H9 (cell line): Measurements from ENCODE around the gene RAPGEF3. TPM values are rescaled to one million over a fixed set of nuclear protein-coding genes. Genes with fewer than 3 reads are reported as not detected.

Experiments
- DNase-seq: peaks from one replicate; pipeline ENCODE4 v3.0.0-alpha.2; 2017
- H2AFZ ChIP-seq: one replicate; pipeline ENCODE4 v1.6.1; 2013; ENCODE audit warnings: mild to moderate bottlenecking, low read length, control low read depth, moderate library complexity
- H2AK5ac ChIP-seq: 2 replicates; pipeline ENCODE4 v1.6.1; 2013; ENCODE audit warnings: low read length, control low read depth, mixed read lengths; ENCODE audit not compliant: insufficient read length
- H2BK120ac ChIP-seq: one replicate; pipeline ENCODE4 v1.6.1; 2013; ENCODE audit warnings: low read depth, mild to moderate bottlenecking, low read length, control low read depth, inconsistent platforms; ENCODE audit not compliant: poor library complexity, severe bottlenecking
- H2BK12ac ChIP-seq: 2 replicates; pipeline ENCODE4 v1.6.1; 2013; ENCODE audit warnings: low read length, control low read depth, mixed read lengths, low read depth; ENCODE audit not compliant: insufficient read length
- H2BK15ac ChIP-seq: 2 replicates; pipeline ENCODE4 v1.6.1; 2013; ENCODE audit warnings: low read depth, low read length, control low read depth
- H2BK20ac ChIP-seq: one replicate; pipeline ENCODE4 v1.6.1; 2013; ENCODE audit warnings: low read depth, mild to moderate bottlenecking, low read length, control low read depth, inconsistent platforms; ENCODE audit not compliant: poor library complexity, severe bottlenecking
- H2BK5ac ChIP-seq: 2 replicates; pipeline ENCODE4 v1.6.1; 2013; ENCODE audit warnings: low read length, control low read depth, mixed read lengths; ENCODE audit not compliant: insufficient read length
- H3K14ac ChIP-seq: 2 replicates; pipeline ENCODE4 v1.6.1; 2013; ENCODE audit warnings: low read length, control low read depth; ENCODE audit not compliant: insufficient read depth
- H3K18ac ChIP-seq: 2 replicates; pipeline ENCODE4 v1.6.1; 2013; ENCODE audit warnings: low read depth, mild to moderate bottlenecking, mixed read lengths, low read length, control low read depth; ENCODE audit not compliant: insufficient read length
- H3K23ac ChIP-seq: 2 replicates; pipeline ENCODE4 v1.6.1; 2013; ENCODE audit warnings: low read length, control low read depth, mixed read lengths, low read depth; ENCODE audit not compliant: insufficient read length
- H3K23me2 ChIP-seq: 2 replicates; pipeline ENCODE4 v1.6.1; 2013; ENCODE audit warnings: low read depth, mild to moderate bottlenecking, mixed read lengths, low read length, control low read depth; ENCODE audit not compliant: insufficient read length, poor library complexity, severe bottlenecking
- H3K27ac ChIP-seq: 2 replicates; pipeline ENCODE4 v1.5.1; 2013; ENCODE audit warnings: low read length, control low read depth, mixed read lengths, low read depth; ENCODE audit not compliant: insufficient read length
- H3K27me3 ChIP-seq: 2 replicates; pipeline ENCODE4 v1.6.1; 2013; ENCODE audit warnings: low read length, control low read depth, inconsistent platforms; ENCODE audit not compliant: insufficient read depth
- H3K4ac ChIP-seq: 2 replicates; pipeline ENCODE4 v1.6.1; 2013; ENCODE audit warnings: low read depth, mild to moderate bottlenecking, control low read depth, inconsistent platforms, low read length, moderate library complexity
- H3K4me1 ChIP-seq: 2 replicates; pipeline ENCODE4 v1.6.1; 2013; ENCODE audit warnings: low read length, control low read depth, inconsistent platforms; ENCODE audit not compliant: insufficient read depth
- H3K4me2 ChIP-seq: 2 replicates; pipeline ENCODE4 v1.6.1; 2013; ENCODE audit warnings: low read length, control low read depth, mixed read lengths; ENCODE audit not compliant: insufficient read length, insufficient read depth
- H3K56ac ChIP-seq: 2 replicates; pipeline ENCODE4 v1.6.1; 2013; ENCODE audit warnings: low read depth, mild to moderate bottlenecking, mixed read lengths, low read length, control low read depth; ENCODE audit not compliant: insufficient read length
- H3K79me1 ChIP-seq: 2 replicates; pipeline ENCODE4 v1.6.1; 2013; ENCODE audit warnings: low read depth, mild to moderate bottlenecking, moderate library complexity, low read length, control low read depth, inconsistent platforms; ENCODE audit not compliant: insufficient read depth, poor library complexity, severe bottlenecking
- H3K79me2 ChIP-seq: 2 replicates; pipeline ENCODE4 v1.6.1; 2013; ENCODE audit warnings: low read length, control low read depth, inconsistent platforms; ENCODE audit not compliant: insufficient read depth
- H3K9ac ChIP-seq: 2 replicates; pipeline ENCODE4 v1.6.1; 2013; ENCODE audit warnings: low read length, control low read depth, mixed read lengths; ENCODE audit not compliant: insufficient read length; ENCODE audit errors: extremely low read depth
- H3K9me3 ChIP-seq: one replicate; pipeline ENCODE4 v1.6.1; 2013; ENCODE audit warnings: low read depth, low read length, inconsistent platforms; ENCODE audit not compliant: control insufficient read depth
- H3T11ph ChIP-seq: one replicate; pipeline ENCODE4 v1.6.1; 2013; ENCODE audit warnings: mild to moderate bottlenecking, low read length, control low read depth, inconsistent platforms
- H4K20me1 ChIP-seq: one replicate; pipeline ENCODE4 v1.6.1; 2013; ENCODE audit not compliant: control insufficient read depth, insufficient read length, insufficient read depth
- H4K5ac ChIP-seq: 2 replicates; pipeline ENCODE4 v1.6.1; 2013; ENCODE audit warnings: low read depth, mild to moderate bottlenecking, mixed read lengths, low read length, control low read depth; ENCODE audit not compliant: insufficient read length
- H4K8ac ChIP-seq: replicated peaks from 2 replicates; pipeline ENCODE4 v1.6.1; 2013; ENCODE audit warnings: low read length, control low read depth, mixed read lengths, low read depth; ENCODE audit not compliant: insufficient read length
- H4K91ac ChIP-seq: 2 replicates; pipeline ENCODE4 v1.6.1; 2013; ENCODE audit warnings: low read depth, mild to moderate bottlenecking, moderate library complexity, mixed read lengths, low read length, control low read depth; ENCODE audit not compliant: insufficient read length
- H3K27ac Mint-ChIP-seq, 3 experiments: 2 replicates in 2 of 3; 3 replicates in 1 of 3; pipeline ENCODE4 v1.8.0; 2020 to 2021; ENCODE audit warnings: mixed read lengths in 3 of 3, mild to moderate bottlenecking in 1 of 3, moderate library complexity in 1 of 3
- H3K27me3 Mint-ChIP-seq: 2 replicates; pipeline ENCODE4 v1.8.0; 2021; ENCODE audit warnings: low read depth, mild to moderate bottlenecking, moderate library complexity, mixed read lengths
- H3K36me3 Mint-ChIP-seq, 3 experiments: 2 replicates in 2 of 3; 3 replicates in 1 of 3; pipeline ENCODE4 v1.8.0; 2020 to 2021; ENCODE audit warnings: low read depth in 3 of 3, mixed read lengths in 3 of 3; ENCODE audit not compliant: insufficient read depth in 1 of 3
- H3K4me1 Mint-ChIP-seq, 2 experiments: 2 replicates each; pipeline ENCODE4 v1.8.0; 2020; ENCODE audit warnings: mixed read lengths in 2 of 2
- H3K4me3 Mint-ChIP-seq, 2 experiments: 2 replicates in 1 of 2; 3 replicates in 1 of 2; pipeline ENCODE4 v1.8.0; 2020 to 2021; ENCODE audit warnings: mild to moderate bottlenecking in 2 of 2, mixed read lengths in 2 of 2, moderate library complexity in 1 of 2
- H3K9me3 Mint-ChIP-seq, 2 experiments: 2 replicates in 1 of 2; 3 replicates in 1 of 2; pipeline ENCODE4 v1.8.0; 2020; ENCODE audit warnings: mild to moderate bottlenecking in 2 of 2, mixed read lengths in 2 of 2, moderate library complexity in 1 of 2
- CTCF ChIP-seq: fragments of 200-600 bp; sonication (generic); conservative IDR thresholded peaks from 3 replicates; pipeline ENCODE4 v1.8.0; 2021; ENCODE audit warnings: antibody characterized with exemption, mild to moderate bottlenecking
- WGBS: extraction: QIAGEN DNeasy Blood & Tissue Kit; methylation state at CpG from one replicate; pipeline ENCODE4 v1.1.7; 2013; ENCODE audit warnings: missing lambda C conversion rate, low lambda C conversion rate, mixed read lengths; ENCODE audit not compliant: insufficient read length; ENCODE audit errors: extremely low coverage; 5-methylcytosine and 5-hydroxymethylcytosine counted together
- total RNA-seq: library from RNA; stranded (reverse); gene quantifications from 2 replicates; pipeline ENCODE4 v1.2.1, GENCODE V29; 2021

The RAPGEF3 gene
- total RNA-seq, 1 experiment from 2014 or later: 7.4 TPM

GRCh38 chr12:47800582-47800981, 41.9 kb upstream of the RAPGEF3 start:
- Histone ChIP-seq H3K79me1 (no peaks in the 10 kb centered on the region), H2BK15ac (no peak overlapping the region), H4K20me1 (peaks cover 2% of the 10 kb centered on the region), H3K79me2 (peaks cover 1% of the 10 kb centered on the region; the same call in 1 of the 2 replicates), H3K18ac (no peak overlapping the region), H2BK20ac (no peak overlapping the region), H3K56ac (no peak overlapping the region), H2BK5ac (no peak overlapping the region), H2AFZ (no peak overlapping the region), H3K4me2 (no peak overlapping the region), H4K5ac (no peak overlapping the region), H4K91ac (no peak overlapping the region), H2AK5ac (no peak overlapping the region), H3K9ac (no peak overlapping the region), H3K4ac (no peak overlapping the region), H3K23ac (no peak overlapping the region), H4K8ac (no peak overlapping the region), H3K14ac (no peak overlapping the region), H2BK12ac (no peak overlapping the region), H2BK120ac (no peak overlapping the region), H3K4me1 (no peaks in the 10 kb centered on the region; the same call in 1 of the 2 replicates), H3K27me3 (no peaks in the 10 kb centered on the region), H3T11ph (no peak overlapping the region), H3K9me3 (no peaks in the 10 kb centered on the region), H3K27ac (no peak overlapping the region), H3K23me2 (no peaks in the 10 kb centered on the region)
- H3K27me3 Mint-ChIP-seq: no peaks in the 10 kb centered on the region
- no peak for TF ChIP-seq CTCF
- H3K36me3 Mint-ChIP-seq: peaks cover 6 to 32% (median 23%) of the 10 kb centered on the region in 3 experiments; a peak in 6 of 7 replicates
- H3K9me3 Mint-ChIP-seq: no peaks in the 10 kb centered on the region; a peak in 1 of 5 replicates
- peaks cover 30 to 50% of the 10 kb centered on the region in 2 experiments for H3K4me1 Mint-ChIP-seq
- WGBS: no CpG with 5 or more reads among the region's 7 CpGs
- DNase-seq: no peak
- no peak overlapping the region for H3K4me3 Mint-ChIP-seq
- peak overlapping the region in 1 of 3 experiments; percentile 68; a peak in 1 of 7 replicates for H3K27ac Mint-ChIP-seq
